K562 (cell line): Measurements from ENCODE around the gene TSC1. TPM values are rescaled to one million over a fixed set of nuclear protein-coding genes. Genes with fewer than 3 reads are reported as not detected.

Experiments
- CBFA2T3 ChIP-seq: fragments of 450-650 bp; IDR thresholded peaks from 2 replicates; pipeline ENCODE4 v1.6.1; 2017
- DIDO1 ChIP-seq: fragments of 450-650 bp; IDR thresholded peaks from 2 replicates; pipeline ENCODE4 v1.6.1; 2016; ENCODE audit warnings: low read depth, missing biosample characterization, missing genetic modification characterization
- GMEB1 ChIP-seq: fragments of 250-450 bp; sonication (Bioruptor Pico); IDR thresholded peaks from 2 replicates; pipeline ENCODE4 v1.4.0; 2020; ENCODE audit warnings: mild to moderate bottlenecking
- KAT7 ChIP-seq: sonication (generic); formaldehyde crosslinking; IDR thresholded peaks from 2 replicates; pipeline ENCODE4 v1.8.0; 2022; ENCODE audit warnings: missing genetic modification reagents, mild to moderate bottlenecking, borderline replicate concordance
- KDM1A ChIP-seq, 2 experiments: fragments of 450-650 bp; IDR thresholded peaks; 2 replicates each; pipeline ENCODE4 v1.6.1; 2016; ENCODE audit warnings: mild to moderate bottlenecking in 2 of 2
- MCM2 ChIP-seq: fragments of 450-650 bp; IDR thresholded peaks from 2 replicates; pipeline ENCODE4 v1.6.1; 2017; ENCODE audit warnings: low read depth, mild to moderate bottlenecking
- MTF1 ChIP-seq: fragments of 250-450 bp; sonication (Bioruptor Pico); IDR thresholded peaks from 2 replicates; pipeline ENCODE4 v1.9.0; 2021; ENCODE audit warnings: moderate library complexity, mild to moderate bottlenecking, inconsistent platforms, borderline replicate concordance
- NRF1 ChIP-seq, 2 experiments: fragments of 450-650 bp; IDR thresholded peaks in 1 of 2; conservative IDR thresholded peaks in 1 of 2; 2 replicates each; pipeline ENCODE4 v1.6.1; 2014; ENCODE audit warnings: mild to moderate bottlenecking in 2 of 2
- NUFIP1 ChIP-seq: fragments of 450-650 bp; IDR thresholded peaks from 2 replicates; pipeline ENCODE4 v1.6.1; 2018; ENCODE audit not compliant: partially characterized antibody
- RUNX1 ChIP-seq: sonication (generic); IDR thresholded peaks from 2 replicates; pipeline ENCODE4 v1.6.1; 2016; ENCODE audit warnings: antibody characterized with exemption, low read depth
- SMARCE1 ChIP-seq: fragments of 450-650 bp; IDR thresholded peaks from 2 replicates; pipeline ENCODE4 v1.7.1; 2016; ENCODE audit warnings: mild to moderate bottlenecking
- THRB ChIP-seq: fragments of 450-650 bp; formaldehyde crosslinking; conservative IDR thresholded peaks from 2 replicates; pipeline ENCODE4 v1.4.0; 2022; ENCODE audit warnings: mild to moderate bottlenecking, missing genetic modification characterization
- TRIM24 ChIP-seq, 2 experiments: fragments of 450-650 bp; IDR thresholded peaks; 2 replicates each; pipeline ENCODE4 v1.6.1; 2016
- U2AF1 ChIP-seq: fragments of 200-400 bp; formaldehyde crosslinking; optimal IDR thresholded peaks from 2 replicates; pipeline ENCODE3; 2017; ENCODE audit warnings: mild to moderate bottlenecking, low read depth, low read length, moderate library complexity
- ZNF347 ChIP-seq: fragments of 450-650 bp; formaldehyde crosslinking; IDR thresholded peaks from 2 replicates; pipeline ENCODE4 v1.4.0; 2020; ENCODE audit warnings: low read depth, mild to moderate bottlenecking, moderate library complexity
- ZNF561 ChIP-seq: fragments of 450-650 bp; formaldehyde crosslinking; conservative IDR thresholded peaks from 2 replicates; pipeline ENCODE4 v1.4.0; 2020; ENCODE audit warnings: mild to moderate bottlenecking, moderate library complexity
- polyA plus RNA-seq, 8 experiments: library from polyadenylated mRNA; depleted of rRNA in 4 of 8; stranded (reverse) in 5 of 8; unstranded in 3 of 8; fragments of >200 nt; fragmentation: Nextera tagmentation in 2 of 8; fragmentation: Illumina TruSeq in 1 of 8; extraction: Ambion mirVana in 2 of 8; extraction: Trizol in 1 of 8; gene quantifications; 2 replicates each; pipeline versions ENCODE4 v1.2.1 to v1.2.3, GENCODE V29; 2011 to 2014; ENCODE audit warnings: inconsistent platforms in 1 of 8, missing spikeins in 1 of 8
- total RNA-seq, 7 experiments: library from RNA; depleted of rRNA in 6 of 7; stranded (reverse); fragments of >200 nt in 6 of 7; fragmentation: Illumina TruSeq in 2 of 7; extraction: Trizol in 2 of 7; gene quantifications; 2 replicates each; pipeline versions ENCODE4 v1.2.1 to v1.2.3, GENCODE V29; 2011 to 2021; ENCODE audit warnings: low replicate concordance in 1 of 7
- TF ChIP-seq, protein P1 (sequence below): sonication (generic); formaldehyde crosslinking; IDR thresholded peaks from 2 replicates; pipeline ENCODE4 v1.8.0; 2023; ENCODE audit warnings: missing genetic modification reagents, mild to moderate bottlenecking, borderline replicate concordance
- TF ChIP-seq, protein P2 (sequence below): fragments of 450-650 bp; formaldehyde crosslinking; IDR thresholded peaks from 2 replicates; pipeline ENCODE4 v1.4.0; 2022; ENCODE audit warnings: missing genetic modification characterization

The TSC1 gene
- total and polyA plus RNA-seq, 9 of the 15 experiments (the other 6 are each of a cell fraction or from before 2014, with no cell fraction given) = 6.9 to 37.6 (median 18.6) TPM

DNA sequence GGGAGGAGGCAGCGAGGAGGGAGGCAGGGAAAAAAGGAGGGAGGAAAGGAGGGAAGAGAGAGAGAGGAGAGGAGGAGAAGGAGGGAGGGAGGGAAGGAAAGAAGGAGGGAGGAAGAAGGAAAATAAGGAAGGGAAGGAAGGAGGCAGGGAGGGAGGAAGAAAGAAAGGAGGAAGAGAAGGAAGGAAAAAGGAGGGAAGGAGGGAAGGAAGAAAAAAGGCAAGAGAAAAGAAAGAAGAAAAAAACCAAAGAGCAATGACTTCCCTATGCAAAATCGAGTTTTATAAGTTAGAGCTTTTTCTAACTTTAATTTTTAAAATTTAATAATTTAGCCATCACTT lies 33.7 kb upstream of the TSC1 start (continued):
- TF ChIP-seq, protein P1, sequence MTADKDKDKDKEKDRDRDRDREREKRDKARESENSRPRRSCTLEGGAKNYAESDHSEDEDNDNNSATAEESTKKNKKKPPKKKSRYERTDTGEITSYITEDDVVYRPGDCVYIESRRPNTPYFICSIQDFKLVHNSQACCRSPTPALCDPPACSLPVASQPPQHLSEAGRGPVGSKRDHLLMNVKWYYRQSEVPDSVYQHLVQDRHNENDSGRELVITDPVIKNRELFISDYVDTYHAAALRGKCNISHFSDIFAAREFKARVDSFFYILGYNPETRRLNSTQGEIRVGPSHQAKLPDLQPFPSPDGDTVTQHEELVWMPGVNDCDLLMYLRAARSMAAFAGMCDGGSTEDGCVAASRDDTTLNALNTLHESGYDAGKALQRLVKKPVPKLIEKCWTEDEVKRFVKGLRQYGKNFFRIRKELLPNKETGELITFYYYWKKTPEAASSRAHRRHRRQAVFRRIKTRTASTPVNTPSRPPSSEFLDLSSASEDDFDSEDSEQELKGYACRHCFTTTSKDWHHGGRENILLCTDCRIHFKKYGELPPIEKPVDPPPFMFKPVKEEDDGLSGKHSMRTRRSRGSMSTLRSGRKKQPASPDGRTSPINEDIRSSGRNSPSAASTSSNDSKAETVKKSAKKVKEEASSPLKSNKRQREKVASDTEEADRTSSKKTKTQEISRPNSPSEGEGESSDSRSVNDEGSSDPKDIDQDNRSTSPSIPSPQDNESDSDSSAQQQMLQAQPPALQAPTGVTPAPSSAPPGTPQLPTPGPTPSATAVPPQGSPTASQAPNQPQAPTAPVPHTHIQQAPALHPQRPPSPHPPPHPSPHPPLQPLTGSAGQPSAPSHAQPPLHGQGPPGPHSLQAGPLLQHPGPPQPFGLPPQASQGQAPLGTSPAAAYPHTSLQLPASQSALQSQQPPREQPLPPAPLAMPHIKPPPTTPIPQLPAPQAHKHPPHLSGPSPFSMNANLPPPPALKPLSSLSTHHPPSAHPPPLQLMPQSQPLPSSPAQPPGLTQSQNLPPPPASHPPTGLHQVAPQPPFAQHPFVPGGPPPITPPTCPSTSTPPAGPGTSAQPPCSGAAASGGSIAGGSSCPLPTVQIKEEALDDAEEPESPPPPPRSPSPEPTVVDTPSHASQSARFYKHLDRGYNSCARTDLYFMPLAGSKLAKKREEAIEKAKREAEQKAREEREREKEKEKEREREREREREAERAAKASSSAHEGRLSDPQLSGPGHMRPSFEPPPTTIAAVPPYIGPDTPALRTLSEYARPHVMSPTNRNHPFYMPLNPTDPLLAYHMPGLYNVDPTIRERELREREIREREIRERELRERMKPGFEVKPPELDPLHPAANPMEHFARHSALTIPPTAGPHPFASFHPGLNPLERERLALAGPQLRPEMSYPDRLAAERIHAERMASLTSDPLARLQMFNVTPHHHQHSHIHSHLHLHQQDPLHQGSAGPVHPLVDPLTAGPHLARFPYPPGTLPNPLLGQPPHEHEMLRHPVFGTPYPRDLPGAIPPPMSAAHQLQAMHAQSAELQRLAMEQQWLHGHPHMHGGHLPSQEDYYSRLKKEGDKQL (CRISPR knock-in tag) = no peak
- TF ChIP-seq ZNF561 (no peak), KDM1A (IDR thresholded peaks at IDR 0.05) (no peak), CBFA2T3 (no peak), MTF1 (CRISPR knock-in tag) (no peak), NUFIP1 (no peak), TRIM24 (IDR thresholded peaks at IDR 0.05) (0 out of 4 replicates have a peak, but pooled peaks of 1 of the 2 experiments have one; percentile 27), U2AF1 (no peak), DIDO1 (tag) (no peak), THRB (CRISPR knock-in tag) (peak; percentile 52; the same call in 1 of the 2 replicates), RUNX1 (no peak), ZNF347 (no peak), MCM2 (no peak), NRF1 (conservative IDR thresholded peaks at IDR 0.05 in 1 of 2, IDR thresholded peaks at IDR 0.05 in 1 of 2) (no peak), GMEB1 (CRISPR knock-in tag) (no peak), KAT7 (0 out of 2 replicates have a peak, but pooled peaks have one; percentile 32), SMARCE1 (no peak)
- TF ChIP-seq, protein P2, sequence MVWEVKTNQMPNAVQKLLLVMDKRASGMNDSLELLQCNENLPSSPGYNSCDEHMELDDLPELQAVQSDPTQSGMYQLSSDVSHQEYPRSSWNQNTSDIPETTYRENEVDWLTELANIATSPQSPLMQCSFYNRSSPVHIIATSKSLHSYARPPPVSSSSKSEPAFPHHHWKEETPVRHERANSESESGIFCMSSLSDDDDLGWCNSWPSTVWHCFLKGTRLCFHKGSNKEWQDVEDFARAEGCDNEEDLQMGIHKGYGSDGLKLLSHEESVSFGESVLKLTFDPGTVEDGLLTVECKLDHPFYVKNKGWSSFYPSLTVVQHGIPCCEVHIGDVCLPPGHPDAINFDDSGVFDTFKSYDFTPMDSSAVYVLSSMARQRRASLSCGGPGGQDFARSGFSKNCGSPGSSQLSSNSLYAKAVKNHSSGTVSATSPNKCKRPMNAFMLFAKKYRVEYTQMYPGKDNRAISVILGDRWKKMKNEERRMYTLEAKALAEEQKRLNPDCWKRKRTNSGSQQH (CRISPR knock-in tag) = peak; percentile 52; the same call in 1 of the 2 replicates
